HG03139 (cell line): ENCODE data around the gene TRAIP.
"Not testable (repeated sequence)": the region's sequence is repeated elsewhere in the genome, so short reads cannot be mapped to it uniquely, and the experiment has no call there.

Experiments
- ATAC-seq: cut with Tn5 transposase; IDR thresholded peaks from one replicate; pipeline ENCODE4 v1.9.1; 2021; ENCODE audit not compliant: unreplicated experiment

TRAIP gene

GRCh38 chr3:49793486-49794085 is 62.8 kb downstream of the TRAIP start:
- ATAC-seq, result no peak

- ATAC-seq, result no peak
Observed at GRCh38 chr3:49792371-49793150, 63.8 kb downstream of the TRAIP start.

GRCh38 chr3:49791571-49791970 is 64.8 kb downstream of the TRAIP start:
- no peak for ATAC-seq

GRCh38 chr3:49790626-49791411 is 65.5 kb downstream of the TRAIP start:
- no peak for ATAC-seq

- no peak for ATAC-seq
Observed at GRCh38 chr3:49788056-49788455, 68.3 kb downstream of the TRAIP start.

GRCh38 chr3:49787536-49787935 is 68.8 kb downstream of the TRAIP start:
- no peak for ATAC-seq

- ATAC-seq, result no peak
Observed at GRCh38 chr3:49787182-49787464, 69.2 kb downstream of the TRAIP start.

GRCh38 chr3:49786357-49787181 is 69.8 kb downstream of the TRAIP start, which contains the start of gene IP6K1:
Gene IP6K1 (minus strand): TSS chr3:49786542. CDS start chr3:49748040, 38,502 bp downstream.
- peak; percentile 99 for ATAC-seq

GRCh38 chr3:49785565-49786356 is 70.6 kb downstream of the TRAIP start:
- ATAC-seq, result peak; percentile 40

- ATAC-seq, result not testable (repeated sequence)
Observed at GRCh38 chr3:49782277-49782676, 74.1 kb downstream of the TRAIP start.

- ATAC-seq, result no peak
Observed at GRCh38 chr3:49781415-49782199, 74.8 kb downstream of the TRAIP start.

- not testable (repeated sequence) for ATAC-seq
Observed at GRCh38 chr3:49780975-49781365, 75.4 kb downstream of the TRAIP start.

- no peak for ATAC-seq
Observed at GRCh38 chr3:49780080-49780974, 76.0 kb downstream of the TRAIP start.

- no peak for ATAC-seq
Observed at GRCh38 chr3:49779358-49780079, 76.8 kb downstream of the TRAIP start.
